G401 (cell line): ENCODE data around the gene CRACR2A. TPM values are rescaled to one million over a fixed set of nuclear protein-coding genes. Genes with fewer than 3 reads are reported as not detected.

ENCODE experiments used
- DNase-seq: peaks from one replicate; pipeline ENCODE4 v3.0.0-alpha.2; 2015; ENCODE audit warnings: low spot score
- in situ Hi-C: cut with HindIII; loops from 2 replicates; pipeline ENCODE4 v1.10.0; 2016; ENCODE audit warnings: low sequenced_read_pairs, mixed read lengths
- total RNA-seq: library from RNA; depleted of rRNA; stranded (reverse); fragments of >200 nt; shearing (Covaris generic); gene quantifications from 2 replicates; pipeline ENCODE4 v1.2.3, GENCODE V29; 2014

The CRACR2A gene
- total RNA-seq, 1 experiment from 2014 or later: not detected

GRCh38 chr12:3605692-3606091 is 147.2 kb downstream of the CRACR2A start:
- in situ Hi-C loops: no loop called here
- no peak for DNase-seq

DNA sequence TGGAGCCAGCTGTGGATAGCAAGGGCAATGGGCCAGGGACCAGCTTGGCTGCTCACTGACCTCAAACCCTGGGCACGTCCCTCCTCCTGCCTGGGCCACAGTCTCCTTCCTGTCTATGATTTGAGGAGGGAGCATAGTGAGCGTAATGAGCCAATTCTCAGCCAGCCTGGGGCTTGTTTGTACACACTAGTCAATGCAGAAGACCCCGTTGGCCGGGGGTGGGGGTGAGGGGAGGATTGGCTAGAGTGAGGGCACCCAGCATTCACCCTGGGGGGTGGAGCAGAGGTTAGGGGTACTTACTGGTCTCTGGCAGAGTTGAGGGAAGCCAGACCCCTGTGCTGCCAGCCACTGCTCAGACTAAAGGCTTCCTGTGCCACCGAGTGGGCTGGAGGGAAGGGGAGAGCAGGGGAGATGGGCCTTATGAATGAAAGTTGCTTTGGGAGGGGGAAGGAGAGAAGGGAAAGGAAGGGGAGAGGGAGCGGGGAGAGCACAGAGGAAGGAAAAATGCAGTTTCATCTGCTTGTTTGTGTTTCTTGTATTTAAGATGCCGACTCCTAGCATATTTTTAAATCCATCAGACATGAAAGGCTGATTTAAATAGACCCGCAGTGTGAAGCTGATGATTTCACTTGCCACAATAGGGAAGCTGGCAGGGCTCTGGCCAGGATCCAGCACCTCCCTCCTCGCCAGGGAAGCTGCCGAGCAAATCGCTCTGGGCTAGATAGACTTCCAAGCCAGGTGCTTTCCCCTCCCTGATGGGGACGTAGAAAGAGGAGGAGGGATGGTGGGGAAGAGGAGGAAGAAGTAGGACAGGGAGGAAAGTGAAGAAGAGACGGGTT is 147.9 kb downstream of the CRACR2A start:
- DNase-seq: peak; percentile 80
- in situ Hi-C loops: no loop called here

DNA sequence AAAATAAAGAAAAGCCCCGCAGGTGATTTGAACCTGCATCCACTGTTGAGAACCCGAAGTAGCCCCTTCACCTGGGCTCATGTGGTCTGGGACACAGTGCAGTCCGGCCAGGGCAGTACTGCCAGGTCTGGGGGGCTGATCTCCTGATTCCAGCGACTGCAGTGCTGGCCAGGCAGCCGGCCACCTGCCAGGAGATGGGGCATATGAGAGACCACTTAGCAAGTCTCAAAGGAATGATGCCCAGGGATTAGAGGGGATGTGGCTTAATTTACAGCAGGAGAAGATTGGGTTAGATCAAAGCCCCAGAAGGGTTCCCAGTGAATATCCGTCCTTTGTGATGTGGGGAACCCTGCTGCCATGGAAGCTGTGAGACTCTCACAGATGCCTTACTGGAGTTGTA is 148.6 kb downstream of the CRACR2A start:
- DNase-seq: no peak
- in situ Hi-C loops: no loop called here

DNA sequence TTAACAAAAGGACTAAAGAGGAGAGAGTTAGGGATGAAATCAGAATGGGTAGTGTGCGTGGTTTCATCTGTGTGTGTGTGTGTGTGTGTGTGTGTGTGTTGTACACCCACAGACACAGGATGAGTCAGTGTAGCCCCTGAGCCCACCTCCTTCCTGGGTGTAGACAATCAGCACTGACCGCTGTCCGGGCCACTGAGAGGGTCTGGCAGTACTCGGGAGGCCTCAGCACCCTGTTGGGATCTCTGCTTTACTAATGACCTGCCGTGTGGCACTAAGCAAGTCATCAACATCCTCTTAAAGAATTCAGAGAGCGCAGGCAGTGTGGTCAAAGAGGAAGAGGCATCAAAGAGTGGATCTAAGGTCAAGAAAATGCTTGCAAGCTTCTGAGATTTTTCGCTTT is 149.3 kb downstream of the CRACR2A start:
- in situ Hi-C loops: no loop called here

GRCh38 chr12:3602488-3602887 is 150.4 kb downstream of the CRACR2A start:
- in situ Hi-C loops: no loop called here
- no peak for DNase-seq

More for the DNA sequence above, 149.3 kb downstream of the CRACR2A start:
- no peak for DNase-seq

DNA sequence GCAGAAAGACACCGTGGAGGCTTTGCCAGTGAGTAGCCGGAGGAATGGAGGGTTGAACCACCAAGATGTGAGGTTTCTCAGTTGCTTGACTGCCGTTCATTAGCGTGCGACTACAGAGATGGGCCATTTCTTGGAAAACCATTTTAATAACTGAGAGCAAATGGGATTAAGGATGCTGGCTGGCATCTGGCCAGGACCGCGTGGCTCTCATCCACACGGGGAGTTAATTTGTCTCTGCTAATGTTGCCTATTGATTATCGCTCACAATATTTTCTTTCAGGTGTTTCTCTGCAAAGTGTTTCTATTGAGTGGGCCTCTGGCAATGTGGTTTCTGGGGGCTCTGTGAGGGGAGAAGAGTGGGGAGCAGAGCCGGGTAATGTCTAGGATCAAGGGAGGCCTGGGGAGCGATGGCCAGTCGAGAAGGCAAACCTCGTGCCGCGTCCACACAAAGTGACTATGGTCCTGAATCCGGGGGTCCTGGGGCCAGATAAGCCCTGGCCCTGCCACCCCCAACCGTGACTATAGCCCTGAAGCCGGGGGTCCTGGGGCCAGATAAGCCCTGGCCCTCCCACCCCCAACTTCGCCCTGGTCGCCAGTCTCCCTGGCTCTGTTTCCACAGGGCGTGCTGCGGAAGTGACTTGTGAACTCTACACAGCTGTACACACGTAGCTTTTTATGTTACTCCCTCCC is 151.3 kb downstream of the CRACR2A start:
- no peak for DNase-seq
- in situ Hi-C loops: no loop called here

DNA sequence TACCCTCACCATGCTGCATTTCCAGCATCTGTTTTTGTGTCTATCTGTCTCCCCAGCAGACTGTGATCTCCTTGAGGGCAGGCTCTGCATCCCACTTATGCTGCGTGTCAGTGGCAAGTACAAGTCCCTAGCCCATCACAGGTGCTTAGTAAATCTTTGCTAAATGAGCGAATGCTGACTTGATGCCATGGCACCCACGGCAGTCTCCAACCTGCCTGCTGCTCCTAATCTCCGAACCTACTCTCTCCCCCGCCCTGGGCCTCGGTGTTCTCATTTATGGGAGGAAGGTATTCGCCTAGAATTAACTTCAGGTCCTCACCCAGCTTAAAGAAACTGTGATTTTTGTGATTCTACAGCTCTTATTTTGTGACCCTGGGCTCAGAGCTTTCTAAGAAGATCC is 152.0 kb downstream of the CRACR2A start:
- in situ Hi-C loops: no loop called here
- no peak for DNase-seq

- DNase-seq: peak; percentile 22
- in situ Hi-C loops: no loop called here
Observed at GRCh38 chr12:3600039-3600720, 152.7 kb downstream of the CRACR2A start.

- in situ Hi-C loops: no loop called here
- DNase-seq: no peak
Observed at GRCh38 chr12:3598896-3599860, 153.7 kb downstream of the CRACR2A start.

GRCh38 chr12:3597526-3598210 is 155.2 kb downstream of the CRACR2A start:
- in situ Hi-C loops: no loop called here
- no peak for DNase-seq

DNA sequence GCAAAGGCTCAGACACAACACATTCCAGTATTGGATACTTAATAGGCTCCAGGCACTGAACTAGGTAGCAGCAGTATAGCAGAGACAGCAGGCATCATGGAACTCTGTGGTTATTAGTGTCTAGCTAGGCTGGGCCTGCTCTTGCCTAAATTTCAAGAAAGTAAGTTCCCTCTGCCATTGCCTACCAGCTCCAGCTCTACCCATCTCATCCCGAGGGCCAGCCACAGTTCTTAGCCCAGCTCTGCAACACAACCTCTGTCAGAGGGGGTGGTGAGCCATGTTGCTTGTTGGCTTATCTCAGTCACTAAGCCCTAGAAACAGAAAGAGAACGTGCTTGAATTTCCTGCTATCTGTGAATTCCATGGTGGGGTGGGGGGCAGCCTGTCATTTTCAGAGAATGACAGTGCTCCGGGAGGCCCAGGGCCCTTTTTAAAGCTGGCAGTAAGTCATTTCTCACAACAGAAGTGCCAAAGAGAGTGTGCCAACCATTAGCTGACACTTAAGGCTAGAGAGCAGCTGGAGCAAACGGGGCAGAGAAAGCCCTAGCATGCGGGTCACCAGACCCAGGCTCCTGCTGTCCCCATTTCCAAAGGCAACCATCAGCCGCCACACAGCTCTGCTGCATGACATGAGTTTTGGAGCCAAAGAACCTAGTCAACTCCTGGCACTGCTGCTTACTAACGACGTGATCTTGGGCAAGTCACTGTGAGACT is 156.1 kb downstream of the CRACR2A start:
- no peak for DNase-seq
- in situ Hi-C loops: no loop called here

- DNase-seq: no peak
- in situ Hi-C loops: no loop called here
Observed at GRCh38 chr12:3595721-3596120, 157.2 kb downstream of the CRACR2A start.

- in situ Hi-C loops: no loop called here
- no peak for DNase-seq
Observed at GRCh38 chr12:3594966-3595365, 157.9 kb downstream of the CRACR2A start.

- in situ Hi-C loops: no loop called here
- DNase-seq: no peak
Observed at GRCh38 chr12:3593906-3594483, 158.9 kb downstream of the CRACR2A start.

DNA sequence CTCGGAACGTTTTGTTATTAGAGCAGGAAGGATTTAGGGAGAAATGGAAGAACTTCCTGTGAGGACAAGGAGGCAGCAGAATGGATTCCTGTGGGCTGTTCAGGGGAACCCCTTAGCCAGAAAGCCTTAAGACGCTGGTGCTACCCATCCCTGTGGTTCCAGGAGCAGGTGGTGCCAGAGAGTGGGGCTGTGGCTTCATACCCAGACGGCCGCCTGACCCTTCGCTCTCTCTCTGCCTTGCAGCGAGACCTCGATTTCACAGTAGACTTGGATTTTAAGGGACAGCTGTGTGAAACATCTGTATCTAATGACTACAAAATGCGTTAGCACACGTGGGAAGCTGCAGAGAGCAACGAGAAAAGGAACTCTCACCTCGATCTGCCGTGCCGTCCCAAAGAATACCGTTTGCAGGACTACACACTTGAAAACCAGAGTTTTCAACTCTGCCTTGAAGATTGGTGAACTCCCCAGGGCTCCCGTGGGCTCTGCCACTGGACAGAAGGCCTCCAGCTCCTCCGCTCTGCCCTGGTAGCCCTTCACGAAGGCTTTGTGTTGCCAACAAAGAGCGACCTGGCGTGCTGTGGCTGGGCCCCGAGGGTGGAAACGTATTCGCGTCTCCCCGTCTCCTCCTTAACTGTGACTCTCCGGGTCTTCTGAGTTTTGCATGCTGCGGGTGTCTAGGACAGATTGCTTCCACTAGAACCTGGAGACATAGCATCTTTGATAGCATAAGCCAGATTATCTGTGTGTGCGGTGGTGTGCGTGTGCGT is 159.9 kb downstream of the CRACR2A start:
- in situ Hi-C loops: no loop called here
- no peak for DNase-seq

DNA sequence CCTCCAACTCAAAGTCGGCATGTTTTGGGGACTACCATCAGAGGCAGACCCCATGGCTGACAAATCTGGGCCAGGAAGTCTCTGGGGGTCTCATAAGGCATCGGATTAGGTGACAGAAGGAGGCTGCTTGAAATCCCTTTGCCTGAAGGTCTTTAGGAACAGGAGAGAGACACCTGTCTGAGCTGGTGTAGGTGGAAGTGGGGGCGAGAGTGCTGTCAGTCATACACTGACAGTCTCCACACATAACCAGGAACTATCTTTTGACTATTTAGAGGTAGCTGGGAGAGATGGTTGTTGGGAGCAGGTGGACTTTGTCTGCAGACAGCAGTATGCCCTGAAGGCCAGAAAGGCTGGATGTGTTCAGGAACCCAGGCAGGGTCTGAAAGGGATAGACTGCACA is 163.2 kb downstream of the CRACR2A start:
- no peak for DNase-seq
- in situ Hi-C loops: no loop called here
